ENCODE results near the gene ADAM12. TPM values are rescaled to one million over a fixed set of nuclear protein-coding genes. Genes with fewer than 3 reads are reported as not detected.

Gene ADAM12
- total and polyA plus RNA-seq, 2 experiments from 2014 or later, result 0.13 to 0.87 TPM

- TF ChIP-seq REST (IDR thresholded peaks at IDR 0.05; ENCODE audit: unreplicated experiment) (no peak), STAT1 (IDR thresholded peaks at IDR 0.05; ENCODE audit: unreplicated experiment) (no peak), POLR2AphosphoS5 (IDR thresholded peaks at IDR 0.05; ENCODE audit: low read depth) (no peak), EZH2 (IDR thresholded peaks at IDR 0.05; ENCODE audit: low read depth, unreplicated experiment) (no peak), ZNF331 (CRISPR knock-in tag; IDR thresholded peaks at IDR 0.05; ENCODE audit: low read depth) (no peak), EZH2phosphoT487 (IDR thresholded peaks at IDR 0.05; ENCODE audit: unreplicated experiment) (no peak), JUNB (IDR thresholded peaks at IDR 0.05; ENCODE audit: unreplicated experiment) (no peak), NANOG (IDR thresholded peaks at IDR 0.05; ENCODE audit: borderline replicate concordance) (no peak), CREB1 (CRISPR knock-in tag; IDR thresholded peaks at IDR 0.05; ENCODE audit: low read depth) (no peak)
Observed at GRCh38 chr10:126250527-126251310, 137.6 kb downstream of the ADAM12 start (continued).

GRCh38 chr10:126250045-126250444 is 138.2 kb downstream of the ADAM12 start:
- Histone ChIP-seq H3F3A (replicated peaks; ENCODE audit: low read depth) (no peaks in the 10 kb centered on the region), H3K27ac (ENCODE audit: low read depth) (peak overlapping the region; percentile 1; the same call in 1 of the 2 replicates)
- H3K27me3 Mint-ChIP-seq (ENCODE audit: insufficient read depth, low read depth, poor library complexity), result peaks cover 2% of the 10 kb centered on the region
- TF ChIP-seq NANOG (IDR thresholded peaks at IDR 0.05; ENCODE audit: borderline replicate concordance), result no peak
- TF ChIP-seq CREB1 (CRISPR knock-in tag; IDR thresholded peaks at IDR 0.05; ENCODE audit: low read depth), result no peak
- TF ChIP-seq REST (IDR thresholded peaks at IDR 0.05; ENCODE audit: unreplicated experiment), result no peak
- no peak for TF ChIP-seq STAT1 (IDR thresholded peaks at IDR 0.05; ENCODE audit: unreplicated experiment)
- TF ChIP-seq POLR2AphosphoS5 (IDR thresholded peaks at IDR 0.05; ENCODE audit: low read depth), result no peak
- no peak for TF ChIP-seq ZNF331 (CRISPR knock-in tag; IDR thresholded peaks at IDR 0.05; ENCODE audit: low read depth)
- no peak for TF ChIP-seq CTCF (conservative IDR thresholded peaks at IDR 0.05; ENCODE audit: low read depth in 2 of 2)
- TF ChIP-seq ETS1 (IDR thresholded peaks at IDR 0.05), result no peak
- no peak for TF ChIP-seq JUNB (IDR thresholded peaks at IDR 0.05; ENCODE audit: unreplicated experiment)
- TF ChIP-seq ZNF114 (CRISPR knock-in tag; IDR thresholded peaks at IDR 0.05), result no peak
- no peak for TF ChIP-seq EZH2phosphoT487 (IDR thresholded peaks at IDR 0.05; ENCODE audit: unreplicated experiment)

More at GRCh38 chr10:126250045-126250444, 138.2 kb downstream of the ADAM12 start:
- H3K27ac Mint-ChIP-seq, result no peak overlapping the region
- Histone ChIP-seq H2AFZ (peak overlapping the region; percentile 11; the same call in 1 of the 2 replicates), H3K27me3 (ENCODE audit: insufficient read depth) (no peaks in the 10 kb centered on the region), H3K79me2 (replicated peaks; ENCODE audit: insufficient read depth) (no peaks in the 10 kb centered on the region), H3K9me2 (ENCODE audit: insufficient read depth) (peaks cover 21% of the 10 kb centered on the region), H3K4me3 (no peak overlapping the region), H3K4me1 (ENCODE audit: insufficient read depth) (peaks cover 10% of the 10 kb centered on the region), H3K36me3 (ENCODE audit: insufficient read depth) (no peaks in the 10 kb centered on the region), H3K4me2 (no peak overlapping the region), H4K20me1 (replicated peaks; ENCODE audit: insufficient read depth) (no peaks in the 10 kb centered on the region)
- H3K36me3 Mint-ChIP-seq (ENCODE audit: low read depth), result no peaks in the 10 kb centered on the region; the same call in 2 of the 3 replicates
- no peaks in the 10 kb centered on the region; the same call in 2 of the 3 replicates for H3K4me1 Mint-ChIP-seq
- DNase-seq (ENCODE audit: low spot score), result no peak
- H3K9me3 Mint-ChIP-seq, result peaks cover 7% of the 10 kb centered on the region
- ATAC-seq, result no peak
- H3K4me3 Mint-ChIP-seq, result no peak overlapping the region
